IMR-90 (cell line): ENCODE data around the gene UGT2B15. TPM values are rescaled to one million over a fixed set of nuclear protein-coding genes. Genes with fewer than 3 reads are reported as not detected.

Experiments used
- ATAC-seq: fragments of 200-7000 bp; cut with Tn5 transposase; 2 replicates; pipeline ENCODE4 v1.9.1; 2020; ENCODE audit warnings: low read depth, mild to moderate bottlenecking, moderate library complexity
- BruUV-seq: library from RNA; stranded (reverse); fragments of 400-500 nt; replicated peaks from 2 replicates; lab custom pipeline; 2021; lab: Mats Ljungman, UMichigan
- CTCF ChIA-PET: fragments of 300-600 bp; formaldehyde crosslinking; extraction: SDS; loops from one replicate; lab custom pipeline; 2021; ENCODE audit warnings: antibody characterized with exemption; lab: Yijun Ruan, JAX
- POLR2A ChIA-PET: fragments of 300-600 bp; sonication (Branson Sonifier 250); formaldehyde crosslinking; loops from one replicate; lab custom pipeline; 2022; ENCODE audit warnings: antibody characterized with exemption; ENCODE audit not compliant: unreplicated experiment; lab: Charles Lee
- DNase-seq: peaks from one replicate; pipeline ENCODE4 v3.0.0; 2013
- H2AFZ ChIP-seq: replicated peaks from 2 replicates; pipeline ENCODE3; 2013; ENCODE audit warnings: low read length, mild to moderate bottlenecking; ENCODE audit not compliant: poor library complexity
- H2AK5ac ChIP-seq: 2 replicates; pipeline ENCODE4 v1.6.1; 2013; ENCODE audit warnings: low read depth, low read length, inconsistent platforms
- H2AK9ac ChIP-seq: replicated peaks from 2 replicates; pipeline ENCODE3; 2013; ENCODE audit warnings: mild to moderate bottlenecking, low read depth, low read length, moderate library complexity; ENCODE audit not compliant: poor library complexity
- H2BK120ac ChIP-seq: 2 replicates; pipeline ENCODE4 v1.6.1; 2013; ENCODE audit warnings: low read depth, low read length, inconsistent platforms
- H2BK15ac ChIP-seq: 3 replicates; pipeline ENCODE4 v1.6.1; 2013; ENCODE audit warnings: low read depth, low read length, inconsistent platforms
- H2BK20ac ChIP-seq: 2 replicates; pipeline ENCODE4 v1.6.1; 2013; ENCODE audit warnings: low read depth, mild to moderate bottlenecking, inconsistent platforms, low read length, moderate library complexity
- H2BK5ac ChIP-seq: 2 replicates; pipeline ENCODE4 v1.6.1; 2013; ENCODE audit warnings: mild to moderate bottlenecking, low read depth, low read length, inconsistent platforms; ENCODE audit not compliant: poor library complexity, severe bottlenecking
- H3K14ac ChIP-seq: replicated peaks from 2 replicates; pipeline ENCODE4 v1.6.1; 2013; ENCODE audit warnings: low read depth, low read length, inconsistent platforms
- H3K18ac ChIP-seq: 2 replicates; pipeline ENCODE4 v1.6.1; 2013; ENCODE audit warnings: low read depth, low read length, control low read depth
- H3K23ac ChIP-seq: 2 replicates; pipeline ENCODE4 v1.6.1; 2013; ENCODE audit warnings: low read depth, low read length, inconsistent platforms
- H3K27ac ChIP-seq: 2 replicates; pipeline ENCODE4 v1.5.1; 2013; ENCODE audit warnings: mild to moderate bottlenecking, control low read depth, low read length; ENCODE audit not compliant: insufficient read depth
- H3K27me3 ChIP-seq: 2 replicates; pipeline ENCODE4 v1.6.1; 2013; ENCODE audit warnings: low read length; ENCODE audit not compliant: control insufficient read depth, insufficient read depth
- H3K36me3 ChIP-seq: 2 replicates; pipeline ENCODE4 v1.6.1; 2013; ENCODE audit warnings: low read length, mixed read lengths; ENCODE audit not compliant: control insufficient read depth, insufficient read depth
- H3K4ac ChIP-seq: 2 replicates; pipeline ENCODE4 v1.6.1; 2013; ENCODE audit warnings: low read depth, low read length, inconsistent platforms
- H3K4me1 ChIP-seq: 2 replicates; pipeline ENCODE4 v1.6.1; 2013; ENCODE audit warnings: low read length, mixed read lengths; ENCODE audit not compliant: control insufficient read depth, insufficient read depth
- H3K4me2 ChIP-seq: 2 replicates; pipeline ENCODE4 v1.6.1; 2013; ENCODE audit warnings: low read depth, mild to moderate bottlenecking, control low read depth, low read length, moderate library complexity
- H3K4me3 ChIP-seq: 2 replicates; pipeline ENCODE4 v1.5.1; 2013; ENCODE audit warnings: low read depth, mild to moderate bottlenecking, control low read depth, low read length, moderate library complexity; ENCODE audit not compliant: insufficient read depth
- H3K56ac ChIP-seq: 2 replicates; pipeline ENCODE4 v1.6.1; 2013; ENCODE audit warnings: low read length, inconsistent platforms; ENCODE audit not compliant: insufficient read depth; ENCODE audit errors: extremely low read depth
- H3K79me1 ChIP-seq, 2 experiments: 2 replicates each; pipeline ENCODE4 v1.6.1; 2013; ENCODE audit warnings: low read length in 2 of 2, inconsistent platforms in 1 of 2, low read depth in 1 of 2
- H3K9ac ChIP-seq: 2 replicates; pipeline ENCODE4 v1.6.1; 2013; ENCODE audit warnings: low read depth, low read length, control low read depth
- H3K9me1 ChIP-seq: 2 replicates; pipeline ENCODE4 v1.6.1; 2013; ENCODE audit warnings: low read length, inconsistent platforms; ENCODE audit not compliant: insufficient read depth
- H3K9me3 ChIP-seq: 2 replicates; pipeline ENCODE4 v1.6.1; 2013; ENCODE audit warnings: low read length; ENCODE audit not compliant: control insufficient read depth, insufficient read depth
- H4K20me1 ChIP-seq: 2 replicates; pipeline ENCODE4 v1.6.1; 2013; ENCODE audit warnings: low read length, inconsistent platforms; ENCODE audit not compliant: insufficient read depth
- H4K5ac ChIP-seq: 2 replicates; pipeline ENCODE4 v1.6.1; 2013; ENCODE audit warnings: mild to moderate bottlenecking, low read depth, low read length, control low read depth
- H4K8ac ChIP-seq, 2 experiments: 2 replicates each; pipeline ENCODE4 v1.6.1; 2013; ENCODE audit warnings: low read depth in 2 of 2, low read length in 2 of 2, control low read depth in 1 of 2, inconsistent platforms in 1 of 2
- H4K91ac ChIP-seq: 2 replicates; pipeline ENCODE4 v1.6.1; 2013; ENCODE audit warnings: low read depth, low read length, inconsistent platforms; ENCODE audit not compliant: insufficient read depth
- BHLHE40 ChIP-seq: fragments of 150-350 bp; IDR thresholded peaks from 2 replicates; pipeline ENCODE4 v1.6.1; 2016; ENCODE audit warnings: mild to moderate bottlenecking, low read depth, low read length
- CEBPB ChIP-seq: IDR thresholded peaks from 2 replicates; pipeline ENCODE4 v1.6.1; 2012; ENCODE audit warnings: low read depth, low read length, improper control_type of control experiment
- CHD1 ChIP-seq: IDR thresholded peaks from 2 replicates; pipeline ENCODE4 v1.6.1; 2012; ENCODE audit warnings: low read depth, low read length, improper control_type of control experiment
- CTCF ChIP-seq: conservative IDR thresholded peaks from 2 replicates; pipeline ENCODE4 v1.5.1; 2012; ENCODE audit warnings: mild to moderate bottlenecking, low read depth, low read length, improper control_type of control experiment
- ELK1 ChIP-seq: fragments of 150-350 bp; IDR thresholded peaks from 2 replicates; pipeline ENCODE4 v1.6.1; 2016; ENCODE audit warnings: low read depth, mild to moderate bottlenecking, low read length, moderate library complexity, borderline replicate concordance
- FOS ChIP-seq: fragments of 150-350 bp; IDR thresholded peaks from 2 replicates; pipeline ENCODE4 v1.6.1; 2016; ENCODE audit warnings: low read depth, low read length
- MAFK ChIP-seq: IDR thresholded peaks from 2 replicates; pipeline ENCODE4 v1.6.1; 2012; ENCODE audit warnings: low read depth, low read length, improper control_type of control experiment
- MAZ ChIP-seq: IDR thresholded peaks from 2 replicates; pipeline ENCODE4 v1.6.1; 2012; ENCODE audit warnings: low read depth, mild to moderate bottlenecking, low read length, improper control_type of control experiment, moderate library complexity, borderline replicate concordance
- MXI1 ChIP-seq: IDR thresholded peaks from 2 replicates; pipeline ENCODE4 v1.6.1; 2012; ENCODE audit warnings: low read depth, mild to moderate bottlenecking, low read length, moderate library complexity, borderline replicate concordance
- NFE2L2 ChIP-seq: fragments of 150-350 bp; IDR thresholded peaks from 2 replicates; pipeline ENCODE4 v1.6.1; 2016; ENCODE audit warnings: low read depth, mild to moderate bottlenecking, low read length
- POLR2A ChIP-seq: IDR thresholded peaks from 2 replicates; pipeline ENCODE4 v1.6.1; 2012; ENCODE audit warnings: mild to moderate bottlenecking, low read depth, low read length
- RAD21 ChIP-seq: IDR thresholded peaks from 2 replicates; pipeline ENCODE4 v1.6.1; 2012; ENCODE audit warnings: low read length, improper control_type of control experiment
- RCOR1 ChIP-seq: IDR thresholded peaks from 2 replicates; pipeline ENCODE4 v1.6.1; 2012; ENCODE audit warnings: mild to moderate bottlenecking, low read length, improper control_type of control experiment; ENCODE audit not compliant: insufficient replicate concordance
- RFX5 ChIP-seq: IDR thresholded peaks from 2 replicates; pipeline ENCODE4 v1.8.0; 2012; ENCODE audit warnings: low read depth, mild to moderate bottlenecking, low read length, moderate library complexity
- SMC3 ChIP-seq: fragments of 150-350 bp; IDR thresholded peaks from 2 replicates; pipeline ENCODE4 v1.6.1; 2016; ENCODE audit warnings: low read depth, mild to moderate bottlenecking, antibody characterized with exemption, low read length, moderate library complexity
- USF2 ChIP-seq: fragments of 150-350 bp; IDR thresholded peaks from 2 replicates; pipeline ENCODE4 v1.6.1; 2017; ENCODE audit warnings: mild to moderate bottlenecking, antibody characterized with exemption, low read length, low read depth
- dilution Hi-C: fragments of 300-500 bp; cut with HindIII; formaldehyde crosslinking; loops from one replicate; pipeline ENCODE4 v1.14.3; 2018; ENCODE audit warnings: low sequenced_read_pairs; ENCODE audit not compliant: unreplicated experiment
- in situ Hi-C: fragments of 300-500 bp; cut with MboI; formaldehyde crosslinking; loops from 3 replicates; pipeline ENCODE4 v1.14.3; 2019; ENCODE audit warnings: low sequenced_read_pairs, inconsistent platforms, mixed read lengths
- intact Hi-C: fragments of 100-400 bp; cut with micrococcal nuclease; formaldehyde crosslinking; loops from 2 replicates; pipeline ENCODE4 v1.10.0; 2022
- polyA plus RNA-seq, 3 experiments: library from polyadenylated mRNA; depleted of rRNA; stranded (reverse); fragments of >200 nt; gene quantifications; 2 replicates each; pipeline ENCODE4 v1.2.3, GENCODE V29; 2012; ENCODE audit warnings: low replicate concordance in 1 of 3
- total RNA-seq: library from RNA; depleted of rRNA; stranded (reverse); fragments of >200 nt; gene quantifications from 2 replicates; pipeline ENCODE4 v1.2.3, GENCODE V29; 2012

UGT2B15 gene
- total and polyA plus RNA-seq, 2 of the 4 experiments (the other 2 are of a cell fraction), result not detected

- ChIA-PET POLR2A (no interaction called here), CTCF (no interaction called here)
- Histone ChIP-seq H2AK5ac (no peak overlapping the region), H2BK20ac (no peak overlapping the region), H3K27me3 (no peaks in the 10 kb centered on the region), H4K5ac (no peak overlapping the region), H3K4me1 (no peaks in the 10 kb centered on the region), H4K20me1 (no peaks in the 10 kb centered on the region), H3K79me1 (no peaks in the 10 kb centered on the region), H3K4ac (no peak overlapping the region), H2AFZ (no peak overlapping the region), H3K14ac (no peak overlapping the region), H2BK15ac (no peak overlapping the region), H3K27ac (no peak overlapping the region), H2BK5ac (no peak overlapping the region), H4K91ac (no peak overlapping the region), H3K4me3 (no peak overlapping the region), H2AK9ac (no peak overlapping the region), H3K23ac (no peak overlapping the region), H3K36me3 (no peaks in the 10 kb centered on the region), H3K9me1 (no peaks in the 10 kb centered on the region), H3K18ac (no peak overlapping the region), H3K4me2 (no peak overlapping the region), H3K9ac (no peak overlapping the region), H3K9me3 (no peaks in the 10 kb centered on the region), H3K56ac (no peak overlapping the region), H2BK120ac (no peak overlapping the region), H4K8ac (no peak overlapping the region)
- no TSS peak for BruUV-seq
- TF ChIP-seq CEBPB, result no peak
- TF ChIP-seq MAFK, result no peak
- TF ChIP-seq POLR2A, result no peak
- no peak for TF ChIP-seq MAZ
- no peak for TF ChIP-seq ELK1
- no peak for TF ChIP-seq NFE2L2
- no peak for TF ChIP-seq SMC3
- no peak for TF ChIP-seq BHLHE40
- no peak for TF ChIP-seq RCOR1
- no peak for TF ChIP-seq CTCF
- TF ChIP-seq USF2, result no peak
- no peak for TF ChIP-seq RFX5
- TF ChIP-seq CHD1, result no peak
- TF ChIP-seq RAD21, result no peak
- TF ChIP-seq FOS, result no peak
- no peak for TF ChIP-seq MXI1
- no peak for ATAC-seq
- dilution Hi-C loops (no loop called here), intact Hi-C loops (no loop called here), in situ Hi-C loops (no loop called here)
- DNase-seq, result no peak
Observed at GRCh38 chr4:68708566-68708965, 38.1 kb upstream of the UGT2B15 start.
